Ishikawa (cell line): Measurements from ENCODE around the gene MAGI1.

Source experiments
- CEBPB ChIP-seq: IDR thresholded peaks from 2 replicates; pipeline ENCODE4 v1.6.1; 2012
- CREB1 ChIP-seq: IDR thresholded peaks from 2 replicates; pipeline ENCODE4 v1.6.1; 2012; ENCODE audit warnings: low read depth
- EGR1 ChIP-seq: IDR thresholded peaks from 2 replicates; pipeline ENCODE4 v1.6.1; 2012
- EP300 ChIP-seq: IDR thresholded peaks from 2 replicates; pipeline ENCODE4 v1.6.1; 2012; ENCODE audit warnings: borderline replicate concordance
- FOXM1 ChIP-seq: IDR thresholded peaks from 2 replicates; pipeline ENCODE4 v1.6.1; 2012; ENCODE audit warnings: low read depth, borderline replicate concordance
- RAD21 ChIP-seq: IDR thresholded peaks from 2 replicates; pipeline ENCODE4 v1.6.1; 2012; ENCODE audit warnings: low read depth
- TAF1 ChIP-seq: IDR thresholded peaks from 2 replicates; pipeline ENCODE4 v1.6.1; 2012; ENCODE audit warnings: low read depth, mild to moderate bottlenecking
- TCF12 ChIP-seq: IDR thresholded peaks from 2 replicates; pipeline ENCODE4 v1.6.1; 2012; ENCODE audit warnings: low read depth
- TEAD4 ChIP-seq: IDR thresholded peaks from 2 replicates; pipeline ENCODE4 v1.6.1; 2012
- YY1 ChIP-seq: IDR thresholded peaks from 2 replicates; pipeline ENCODE4 v1.6.1; 2012; ENCODE audit warnings: low read depth
- ZBTB7A ChIP-seq: IDR thresholded peaks from 2 replicates; pipeline ENCODE4 v1.6.1; 2012; ENCODE audit warnings: low read depth
- TF ChIP-seq, protein P1 (sequence below): IDR thresholded peaks from 2 replicates; pipeline ENCODE4 v1.6.1; 2012; ENCODE audit warnings: low read depth, mild to moderate bottlenecking
- TF ChIP-seq, protein P2 (sequence below): IDR thresholded peaks from 2 replicates; pipeline ENCODE4 v1.6.1; 2012
- TF ChIP-seq, protein P3 (sequence below): IDR thresholded peaks from 2 replicates; pipeline ENCODE4 v1.6.1; 2012

The MAGI1 gene

DNA sequence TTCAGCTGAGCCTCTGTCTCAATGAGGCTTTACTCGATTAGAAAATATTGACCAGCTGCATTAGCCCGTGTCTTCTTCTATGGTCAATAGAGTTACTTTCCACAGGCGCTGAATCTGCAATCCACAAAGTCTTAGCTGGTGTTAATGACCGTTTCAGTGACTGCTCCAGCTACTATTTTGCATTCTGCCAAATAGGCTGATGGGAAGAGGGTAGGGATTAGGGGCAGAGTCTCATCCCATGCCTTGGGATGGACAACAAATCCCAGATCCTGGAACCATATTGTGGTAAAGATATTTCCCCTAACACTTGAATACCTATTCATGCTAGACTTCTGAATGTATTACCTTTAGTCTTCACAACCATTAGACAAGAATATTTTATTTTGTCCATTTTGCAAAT, 29.5 kb upstream of the MAGI1 start:
- TF ChIP-seq EGR1 (no peak), FOXM1 (no peak), TEAD4 (no peak), ZBTB7A (no peak), CREB1 (no peak), CEBPB (no peak), YY1 (no peak), EP300 (no peak), TAF1 (no peak), RAD21 (no peak)
- TF ChIP-seq, protein P1, sequence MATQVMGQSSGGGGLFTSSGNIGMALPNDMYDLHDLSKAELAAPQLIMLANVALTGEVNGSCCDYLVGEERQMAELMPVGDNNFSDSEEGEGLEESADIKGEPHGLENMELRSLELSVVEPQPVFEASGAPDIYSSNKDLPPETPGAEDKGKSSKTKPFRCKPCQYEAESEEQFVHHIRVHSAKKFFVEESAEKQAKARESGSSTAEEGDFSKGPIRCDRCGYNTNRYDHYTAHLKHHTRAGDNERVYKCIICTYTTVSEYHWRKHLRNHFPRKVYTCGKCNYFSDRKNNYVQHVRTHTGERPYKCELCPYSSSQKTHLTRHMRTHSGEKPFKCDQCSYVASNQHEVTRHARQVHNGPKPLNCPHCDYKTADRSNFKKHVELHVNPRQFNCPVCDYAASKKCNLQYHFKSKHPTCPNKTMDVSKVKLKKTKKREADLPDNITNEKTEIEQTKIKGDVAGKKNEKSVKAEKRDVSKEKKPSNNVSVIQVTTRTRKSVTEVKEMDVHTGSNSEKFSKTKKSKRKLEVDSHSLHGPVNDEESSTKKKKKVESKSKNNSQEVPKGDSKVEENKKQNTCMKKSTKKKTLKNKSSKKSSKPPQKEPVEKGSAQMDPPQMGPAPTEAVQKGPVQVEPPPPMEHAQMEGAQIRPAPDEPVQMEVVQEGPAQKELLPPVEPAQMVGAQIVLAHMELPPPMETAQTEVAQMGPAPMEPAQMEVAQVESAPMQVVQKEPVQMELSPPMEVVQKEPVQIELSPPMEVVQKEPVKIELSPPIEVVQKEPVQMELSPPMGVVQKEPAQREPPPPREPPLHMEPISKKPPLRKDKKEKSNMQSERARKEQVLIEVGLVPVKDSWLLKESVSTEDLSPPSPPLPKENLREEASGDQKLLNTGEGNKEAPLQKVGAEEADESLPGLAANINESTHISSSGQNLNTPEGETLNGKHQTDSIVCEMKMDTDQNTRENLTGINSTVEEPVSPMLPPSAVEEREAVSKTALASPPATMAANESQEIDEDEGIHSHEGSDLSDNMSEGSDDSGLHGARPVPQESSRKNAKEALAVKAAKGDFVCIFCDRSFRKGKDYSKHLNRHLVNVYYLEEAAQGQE = no peak
- TF ChIP-seq, protein P2, sequence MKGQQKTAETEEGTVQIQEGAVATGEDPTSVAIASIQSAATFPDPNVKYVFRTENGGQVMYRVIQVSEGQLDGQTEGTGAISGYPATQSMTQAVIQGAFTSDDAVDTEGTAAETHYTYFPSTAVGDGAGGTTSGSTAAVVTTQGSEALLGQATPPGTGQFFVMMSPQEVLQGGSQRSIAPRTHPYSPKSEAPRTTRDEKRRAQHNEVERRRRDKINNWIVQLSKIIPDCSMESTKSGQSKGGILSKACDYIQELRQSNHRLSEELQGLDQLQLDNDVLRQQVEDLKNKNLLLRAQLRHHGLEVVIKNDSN = no peak
- TF ChIP-seq, protein P3, sequence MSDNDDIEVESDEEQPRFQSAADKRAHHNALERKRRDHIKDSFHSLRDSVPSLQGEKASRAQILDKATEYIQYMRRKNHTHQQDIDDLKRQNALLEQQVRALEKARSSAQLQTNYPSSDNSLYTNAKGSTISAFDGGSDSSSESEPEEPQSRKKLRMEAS = no peak

DNA sequence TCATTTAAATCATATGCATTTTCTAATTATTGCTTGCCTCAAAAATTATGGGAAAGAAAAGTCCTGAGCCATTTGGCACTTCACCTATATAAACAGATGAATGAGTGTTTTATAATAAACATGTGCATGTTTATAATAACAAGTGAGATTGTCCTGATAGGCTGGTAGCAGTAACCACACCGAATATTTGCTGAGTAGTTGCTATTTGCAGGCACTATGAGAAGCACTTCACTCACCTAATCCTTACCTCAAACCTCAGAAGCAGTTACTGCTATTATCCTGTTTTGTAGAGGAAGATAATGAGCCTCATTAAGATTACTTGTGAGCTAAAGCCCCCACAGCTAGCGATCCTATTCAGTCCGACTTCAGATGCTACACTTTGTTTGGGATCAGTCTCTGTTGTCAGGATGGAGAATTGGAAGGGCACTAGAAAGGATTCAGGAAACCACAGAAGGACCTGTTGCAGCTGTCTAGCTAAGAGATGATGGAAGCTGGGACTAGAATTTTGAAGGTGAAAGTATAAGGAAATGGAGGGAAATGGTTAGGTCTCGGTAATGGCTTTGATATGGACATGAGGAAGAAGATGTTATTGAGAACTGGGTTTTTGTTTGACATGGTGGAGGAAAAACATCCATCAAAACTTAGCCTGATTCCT, 28.4 kb upstream of the MAGI1 start:
- TF ChIP-seq YY1 = no peak
- TF ChIP-seq, protein P1 = no peak
- TF ChIP-seq, protein P3 = no peak

DNA sequence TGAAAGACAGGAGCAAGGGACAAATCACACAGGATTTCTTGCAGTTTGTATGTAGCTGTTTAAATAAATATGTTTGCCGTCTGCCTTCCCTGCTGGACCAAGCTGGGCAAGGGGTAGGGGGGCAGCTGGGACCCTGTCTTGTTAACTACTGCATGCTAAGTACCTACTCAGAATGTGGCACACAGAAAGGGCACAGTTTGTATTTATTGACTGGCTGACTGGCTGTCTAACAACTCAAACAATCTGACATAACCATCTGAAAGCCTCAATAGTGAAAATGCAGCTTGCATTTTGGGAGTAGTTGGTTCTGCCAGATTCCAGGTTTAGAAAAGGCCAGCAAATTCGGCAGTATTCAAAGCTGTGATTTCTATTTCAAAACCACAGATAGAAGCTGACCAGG, 16.6 kb upstream of the MAGI1 start:
- TF ChIP-seq ZBTB7A (no peak), RAD21 (no peak), TEAD4 (no peak)
- TF ChIP-seq, protein P2 = no peak
- TF ChIP-seq, protein P1 = no peak

DNA sequence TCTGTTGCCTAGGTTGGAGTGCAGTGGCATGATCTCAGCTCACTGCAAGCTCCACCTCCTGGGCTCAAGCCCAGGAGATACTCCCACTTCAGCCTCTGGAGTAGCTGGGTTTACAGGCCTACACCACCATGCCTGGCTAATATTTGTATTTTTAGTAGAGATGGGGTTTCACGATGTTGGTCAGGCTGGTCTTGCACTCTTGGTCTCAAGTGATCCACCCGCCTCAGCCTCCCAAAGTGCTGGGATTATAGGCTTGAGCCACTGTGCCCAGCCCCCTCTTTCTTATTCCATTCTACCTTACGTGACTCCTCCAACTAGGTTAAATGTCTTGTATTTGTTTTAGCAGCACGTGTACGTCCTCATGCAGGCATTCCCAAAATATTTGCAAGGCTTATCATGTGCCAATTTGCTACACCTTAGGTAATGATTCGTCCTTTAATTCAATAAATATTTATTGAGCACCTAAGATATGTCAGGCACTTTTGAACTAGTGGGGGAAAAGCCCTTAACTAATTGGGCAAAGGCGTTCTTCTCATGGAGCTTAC, 14.9 kb upstream of the MAGI1 start:
- TF ChIP-seq TAF1 = no peak
- TF ChIP-seq, protein P3 = no peak
- no peak for TF ChIP-seq RAD21
- TF ChIP-seq TCF12 = no peak
- TF ChIP-seq FOXM1 = no peak
- no peak for TF ChIP-seq ZBTB7A
- TF ChIP-seq, protein P1 = no peak
- TF ChIP-seq TEAD4 = no peak
- TF ChIP-seq CEBPB = no peak
- TF ChIP-seq CREB1 = no peak
- no peak for TF ChIP-seq YY1
- TF ChIP-seq EP300 = no peak
